ENCODE measurements around the gene SKAP1. TPM values are rescaled to one million over a fixed set of nuclear protein-coding genes. Genes with fewer than 3 reads are reported as not detected.
"Not testable (repeated sequence)": the region's sequence is repeated elsewhere in the genome, so short reads cannot be mapped to it uniquely, and the experiment has no call there.

Gene SKAP1
- total and polyA plus RNA-seq, 2 experiments from 2014 or later = 0.27 TPM; not detected in 1

DNA sequence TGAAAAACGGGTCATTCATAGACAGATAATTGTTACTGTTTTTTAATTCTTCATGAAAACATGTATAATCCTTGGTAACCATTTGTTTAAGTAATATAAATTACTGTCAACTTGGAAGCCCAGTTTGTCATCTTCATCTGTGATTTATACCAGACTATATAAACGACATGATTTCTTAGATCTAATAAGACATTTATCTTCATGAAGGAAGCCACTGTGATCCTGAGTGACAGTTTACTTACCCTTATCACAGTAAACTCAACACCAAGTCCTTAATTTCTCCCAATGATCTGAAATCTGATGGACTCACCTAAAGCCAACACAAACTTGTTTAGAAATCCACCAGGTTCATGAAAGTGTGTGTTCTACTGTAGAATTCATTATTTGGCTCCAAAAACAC, 91.3 kb downstream of the SKAP1 start:
- Histone ChIP-seq H3K36me3 (ENCODE audit: insufficient read depth) (no peaks in the 10 kb centered on the region), H3K27ac (ENCODE audit: low read depth) (no peak overlapping the region), H2AFZ (no peak overlapping the region), H3K9me2 (ENCODE audit: insufficient read depth) (no peaks in the 10 kb centered on the region), H3F3A (replicated peaks; ENCODE audit: low read depth) (no peaks in the 10 kb centered on the region), H3K27me3 (ENCODE audit: insufficient read depth) (peaks cover 28% of the 10 kb centered on the region), H3K4me2 (no peak overlapping the region), H3K4me3 (no peak overlapping the region), H4K20me1 (replicated peaks; ENCODE audit: insufficient read depth) (no peaks in the 10 kb centered on the region), H3K4me1 (ENCODE audit: insufficient read depth) (no peaks in the 10 kb centered on the region), H3K79me2 (replicated peaks; ENCODE audit: insufficient read depth) (no peaks in the 10 kb centered on the region)
- no peaks in the 10 kb centered on the region for H3K9me3 Mint-ChIP-seq
- H3K4me3 Mint-ChIP-seq = no peak overlapping the region
- H3K36me3 Mint-ChIP-seq (ENCODE audit: low read depth) = no peaks in the 10 kb centered on the region
- H3K27me3 Mint-ChIP-seq (ENCODE audit: insufficient read depth, low read depth, poor library complexity) = peaks cover 5% of the 10 kb centered on the region
- ATAC-seq (no peak), DNase-seq (ENCODE audit: low spot score) (no peak)
- peaks cover 5% of the 10 kb centered on the region; the same call in 2 of the 3 replicates for H3K4me1 Mint-ChIP-seq
- TF ChIP-seq, protein P1, sequence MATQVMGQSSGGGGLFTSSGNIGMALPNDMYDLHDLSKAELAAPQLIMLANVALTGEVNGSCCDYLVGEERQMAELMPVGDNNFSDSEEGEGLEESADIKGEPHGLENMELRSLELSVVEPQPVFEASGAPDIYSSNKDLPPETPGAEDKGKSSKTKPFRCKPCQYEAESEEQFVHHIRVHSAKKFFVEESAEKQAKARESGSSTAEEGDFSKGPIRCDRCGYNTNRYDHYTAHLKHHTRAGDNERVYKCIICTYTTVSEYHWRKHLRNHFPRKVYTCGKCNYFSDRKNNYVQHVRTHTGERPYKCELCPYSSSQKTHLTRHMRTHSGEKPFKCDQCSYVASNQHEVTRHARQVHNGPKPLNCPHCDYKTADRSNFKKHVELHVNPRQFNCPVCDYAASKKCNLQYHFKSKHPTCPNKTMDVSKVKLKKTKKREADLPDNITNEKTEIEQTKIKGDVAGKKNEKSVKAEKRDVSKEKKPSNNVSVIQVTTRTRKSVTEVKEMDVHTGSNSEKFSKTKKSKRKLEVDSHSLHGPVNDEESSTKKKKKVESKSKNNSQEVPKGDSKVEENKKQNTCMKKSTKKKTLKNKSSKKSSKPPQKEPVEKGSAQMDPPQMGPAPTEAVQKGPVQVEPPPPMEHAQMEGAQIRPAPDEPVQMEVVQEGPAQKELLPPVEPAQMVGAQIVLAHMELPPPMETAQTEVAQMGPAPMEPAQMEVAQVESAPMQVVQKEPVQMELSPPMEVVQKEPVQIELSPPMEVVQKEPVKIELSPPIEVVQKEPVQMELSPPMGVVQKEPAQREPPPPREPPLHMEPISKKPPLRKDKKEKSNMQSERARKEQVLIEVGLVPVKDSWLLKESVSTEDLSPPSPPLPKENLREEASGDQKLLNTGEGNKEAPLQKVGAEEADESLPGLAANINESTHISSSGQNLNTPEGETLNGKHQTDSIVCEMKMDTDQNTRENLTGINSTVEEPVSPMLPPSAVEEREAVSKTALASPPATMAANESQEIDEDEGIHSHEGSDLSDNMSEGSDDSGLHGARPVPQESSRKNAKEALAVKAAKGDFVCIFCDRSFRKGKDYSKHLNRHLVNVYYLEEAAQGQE (IDR thresholded peaks at IDR 0.05; ENCODE audit: unreplicated experiment) = no peak
- TF ChIP-seq ETS1 (IDR thresholded peaks at IDR 0.05) (no peak), NANOG (IDR thresholded peaks at IDR 0.05; ENCODE audit: borderline replicate concordance) (no peak), ZNF114 (CRISPR knock-in tag; IDR thresholded peaks at IDR 0.05) (no peak), EZH2phosphoT487 (IDR thresholded peaks at IDR 0.05; ENCODE audit: unreplicated experiment) (no peak), JUNB (IDR thresholded peaks at IDR 0.05; ENCODE audit: unreplicated experiment) (no peak), EZH2 (IDR thresholded peaks at IDR 0.05; ENCODE audit: low read depth, unreplicated experiment) (no peak)
- no peak overlapping the region for H3K27ac Mint-ChIP-seq

DNA sequence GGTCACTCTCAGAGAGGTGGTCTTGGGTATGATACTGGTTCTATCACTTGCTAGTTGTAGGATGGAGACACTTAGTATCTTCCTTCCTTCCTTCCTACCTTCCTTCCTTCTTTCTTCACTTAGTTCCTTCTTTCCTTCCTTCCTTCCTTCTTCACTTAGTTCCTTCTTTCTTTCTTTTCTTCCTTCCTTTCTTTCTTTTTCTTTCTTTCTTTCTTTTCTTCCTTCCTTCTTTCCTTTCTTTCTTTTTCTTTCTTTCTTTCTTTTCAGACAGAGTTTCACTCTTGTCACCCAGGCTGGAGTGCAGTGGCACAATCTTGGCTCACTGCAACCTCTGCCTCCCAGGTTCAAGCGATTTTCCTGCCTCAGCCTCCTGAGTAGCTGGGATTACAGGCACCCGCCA, 92.1 kb downstream of the SKAP1 start:
- not testable (repeated sequence) for H3K27ac Mint-ChIP-seq; DNase-seq (ENCODE audit: low spot score); H2AFZ ChIP-seq; H3F3A ChIP-seq (replicated peaks; ENCODE audit: low read depth); H3K27ac ChIP-seq (ENCODE audit: low read depth); H3K27me3 Mint-ChIP-seq (ENCODE audit: insufficient read depth, low read depth, poor library complexity); H3K4me1 ChIP-seq (ENCODE audit: insufficient read depth); H3K79me2 ChIP-seq (replicated peaks; ENCODE audit: insufficient read depth); H3K36me3 Mint-ChIP-seq (ENCODE audit: low read depth); H4K20me1 ChIP-seq (replicated peaks; ENCODE audit: insufficient read depth); H3K9me2 ChIP-seq (ENCODE audit: insufficient read depth); H3K4me1 Mint-ChIP-seq; H3K4me3 ChIP-seq; H3K4me3 Mint-ChIP-seq; ATAC-seq; H3K36me3 ChIP-seq (ENCODE audit: insufficient read depth); H3K4me2 ChIP-seq; H3K9me3 Mint-ChIP-seq
- H3K27me3 ChIP-seq (ENCODE audit: insufficient read depth) = peaks cover 28% of the 10 kb centered on the region

Data from GM23338 (cell line).